Lower lobe of right lung (tissue), 2 donors: ENCODE data around the gene CD302. TPM values are rescaled to one million over a fixed set of nuclear protein-coding genes. Genes with fewer than 3 reads are reported as not detected.
"Not testable (repeated sequence)": the region's sequence is repeated elsewhere in the genome, so short reads cannot be mapped to it uniquely, and the experiment has no call there.

ENCODE experiments used
- ATAC-seq, 2 donors: fragments of 200-7000 bp; cut with Tn5 transposase; one replicate each; pipeline ENCODE4 v1.9.1; 2020 to 2022; ENCODE audit warnings: mild to moderate bottlenecking in 2 of 2, moderate library complexity in 2 of 2
- DNase-seq: peaks from one replicate; pipeline ENCODE4 v3.0.0-alpha.2; 2020
- H3K27ac ChIP-seq: fragments of 200-600 bp; one replicate; pipeline ENCODE4 v1.8.0; 2022
- H3K27me3 ChIP-seq: fragments of 200-600 bp; one replicate; pipeline ENCODE4 v1.8.0; 2022; ENCODE audit warnings: low read depth
- H3K36me3 ChIP-seq: fragments of 200-600 bp; one replicate; pipeline ENCODE4 v1.8.0; 2022; ENCODE audit warnings: mild to moderate bottlenecking
- H3K4me1 ChIP-seq: fragments of 200-600 bp; one replicate; pipeline ENCODE4 v1.8.0; 2022
- H3K4me3 ChIP-seq: fragments of 200-600 bp; one replicate; pipeline ENCODE4 v1.8.0; 2022; ENCODE audit warnings: mild to moderate bottlenecking
- H3K9me3 ChIP-seq: fragments of 200-600 bp; one replicate; pipeline ENCODE4 v1.8.0; 2022
- CTCF ChIP-seq: fragments of 200-600 bp; IDR thresholded peaks from one replicate; pipeline ENCODE4 v1.8.0; 2022; ENCODE audit warnings: antibody characterized with exemption, mild to moderate bottlenecking
- intact Hi-C: fragments of 100-400 bp; cut with DNase I; formaldehyde crosslinking; loops from one replicate; pipeline ENCODE4 v1.11.0; 2022
- total RNA-seq: library from RNA; stranded (reverse); fragmentation: NEBNext Ultra II Directional; extraction: Animal tissue kit (Norgen Biotek cat#: 25700); gene quantifications from one replicate; pipeline ENCODE4 v1.2.1, GENCODE V29; 2021
- donor health status: DM: no; HTN: yes; CAD: no; lungs with severe emphysema.

CD302 gene
- total RNA-seq, 1 donor from 2014 or later = 100 TPM

GRCh38 chr2:159793326-159793725 lies 4.7 kb downstream of the CD302 start:
- intact Hi-C loops = no loop called here
- Histone ChIP-seq H3K4me1 (peaks cover 73% of the 10 kb centered on the region), H3K4me3 (no peak overlapping the region), H3K36me3 (no peaks in the 10 kb centered on the region), H3K9me3 (no peaks in the 10 kb centered on the region), H3K27ac (peak overlapping the region; percentile 46), H3K27me3 (no peaks in the 10 kb centered on the region)
- DNase-seq = no peak
- no peak for TF ChIP-seq CTCF
- no peak for ATAC-seq

GRCh38 chr2:159792599-159792998 lies 5.4 kb downstream of the CD302 start:
- H3K4me1 ChIP-seq = peaks cover 79% of the 10 kb centered on the region
- intact Hi-C loops = no loop called here

GRCh38 chr2:159792036-159792435 lies 6.0 kb downstream of the CD302 start:
- ATAC-seq = no peak
- Histone ChIP-seq H3K27ac (no peak overlapping the region), H3K27me3 (no peaks in the 10 kb centered on the region), H3K4me1 (peaks cover 81% of the 10 kb centered on the region), H3K36me3 (no peaks in the 10 kb centered on the region), H3K9me3 (no peaks in the 10 kb centered on the region), H3K4me3 (no peak overlapping the region)
- intact Hi-C loops = no loop called here
- no peak for TF ChIP-seq CTCF
- no peak for DNase-seq

More at GRCh38 chr2:159792599-159792998, 5.4 kb downstream of the CD302 start:
- H3K36me3 ChIP-seq = no peaks in the 10 kb centered on the region
- DNase-seq = no peak
- no peak overlapping the region for H3K27ac ChIP-seq
- ATAC-seq = no peak
- no peaks in the 10 kb centered on the region for H3K9me3 ChIP-seq
- TF ChIP-seq CTCF = no peak
- H3K27me3 ChIP-seq = no peaks in the 10 kb centered on the region
- H3K4me3 ChIP-seq = no peak overlapping the region

GRCh38 chr2:159790323-159790722 lies 7.7 kb downstream of the CD302 start:
- intact Hi-C loops = no loop called here
- Histone ChIP-seq H3K9me3 (no peaks in the 10 kb centered on the region), H3K27me3 (no peaks in the 10 kb centered on the region), H3K4me1 (peaks cover 82% of the 10 kb centered on the region), H3K36me3 (no peaks in the 10 kb centered on the region), H3K4me3 (no peak overlapping the region), H3K27ac (no peak overlapping the region)
- DNase-seq (no peak), ATAC-seq (no peak)
- TF ChIP-seq CTCF = no peak

- DNase-seq (no peak), ATAC-seq (peak; percentile 88 to 91)
Measured at GRCh38 chr2:159788253-159788652, 9.8 kb downstream of the CD302 start.

GRCh38 chr2:159787647-159788046 lies 10.4 kb downstream of the CD302 start:
- intact Hi-C loops, DNase-seq: not testable (repeated sequence)
- peak in 1 of 2 donors; percentile 3 for ATAC-seq

More at GRCh38 chr2:159788253-159788652, 9.8 kb downstream of the CD302 start:
- Histone ChIP-seq H3K4me1 (peaks cover 81% of the 10 kb centered on the region), H3K9me3 (no peaks in the 10 kb centered on the region), H3K27me3 (no peaks in the 10 kb centered on the region), H3K27ac (no peak overlapping the region), H3K4me3 (no peak overlapping the region), H3K36me3 (no peaks in the 10 kb centered on the region)
- no peak for TF ChIP-seq CTCF
- intact Hi-C loops = no loop called here

More at GRCh38 chr2:159787647-159788046, 10.4 kb downstream of the CD302 start:
- not testable (repeated sequence) for H3K4me3 ChIP-seq, H3K27me3 ChIP-seq, H3K36me3 ChIP-seq, H3K27ac ChIP-seq, H3K9me3 ChIP-seq
- H3K4me1 ChIP-seq = peaks cover 75% of the 10 kb centered on the region
